Fibroblast of lung (primary cell): ENCODE measurements around the gene RANBP1. TPM values are rescaled to one million over a fixed set of nuclear protein-coding genes. Genes with fewer than 3 reads are reported as not detected.

Source experiments
- DNase-seq, 2 donors: peaks; one replicate each; pipeline versions ENCODE4 v3.0.0 to v3.0.0-alpha.2; 2010; ENCODE audit warnings: low read depth in 2 of 2
- H2AFZ ChIP-seq: 2 replicates; pipeline ENCODE4 v1.5.1; 2012; ENCODE audit warnings: low read length, control low read depth, inconsistent platforms
- H3K27ac ChIP-seq: 2 replicates; pipeline ENCODE4 v1.5.1; 2011; ENCODE audit warnings: low read length, control low read depth; ENCODE audit not compliant: insufficient read depth
- H3K27me3 ChIP-seq: 2 replicates; pipeline ENCODE4 v1.5.1; 2011; ENCODE audit warnings: mild to moderate bottlenecking, low read length; ENCODE audit not compliant: control insufficient read depth, insufficient read depth
- H3K36me3 ChIP-seq: 2 replicates; pipeline ENCODE4 v1.5.1; 2011; ENCODE audit warnings: low read length; ENCODE audit not compliant: control insufficient read depth, insufficient read depth
- H3K4me1 ChIP-seq: 2 replicates; pipeline ENCODE4 v1.5.1; 2011; ENCODE audit warnings: low read length; ENCODE audit not compliant: control insufficient read depth, insufficient read depth; ENCODE audit errors: extremely low read depth
- H3K4me2 ChIP-seq: 2 replicates; pipeline ENCODE4 v1.5.1; 2011; ENCODE audit warnings: low read length, control low read depth; ENCODE audit not compliant: insufficient read depth; ENCODE audit errors: extremely low read depth
- H3K4me3 ChIP-seq, 4 experiments: fragments of 200-600 bp in 1 of 4; sonication (generic) in 1 of 4; replicated peaks in 1 of 4; 2 replicates each; pipeline ENCODE4 v1.5.1; 2011 to 2016; ENCODE audit warnings: low read length in 4 of 4, low read depth in 3 of 4, mild to moderate bottlenecking in 3 of 4, control low read depth in 2 of 4, inconsistent platforms in 1 of 4, mixed read lengths in 1 of 4; ENCODE audit not compliant: insufficient read depth in 1 of 4; ENCODE audit errors: control extremely low read depth in 1 of 4
- H3K79me2 ChIP-seq: 2 replicates; pipeline ENCODE4 v1.5.1; 2012; ENCODE audit warnings: mild to moderate bottlenecking, low read length, inconsistent platforms; ENCODE audit not compliant: control insufficient read depth, insufficient read depth
- H3K9ac ChIP-seq: 2 replicates; pipeline ENCODE4 v1.5.1; 2011; ENCODE audit warnings: mild to moderate bottlenecking, low read length, control low read depth; ENCODE audit not compliant: insufficient read depth
- H3K9me3 ChIP-seq: 2 replicates; pipeline ENCODE4 v1.5.1; 2012; ENCODE audit warnings: low read depth, low read length; ENCODE audit not compliant: control insufficient read depth, insufficient read depth
- H4K20me1 ChIP-seq: 2 replicates; pipeline ENCODE4 v1.5.1; 2011; ENCODE audit warnings: low read length; ENCODE audit not compliant: control insufficient read depth, insufficient read depth; ENCODE audit errors: extremely low read depth
- CTCF ChIP-seq, 2 donors: IDR thresholded peaks in 1 of 2; conservative IDR thresholded peaks in 1 of 2; 1 replicate in 1 of 2; 2 replicates in 1 of 2; pipeline ENCODE4 v1.5.1; 2011 to 2012; ENCODE audit warnings: low read length in 2 of 2, control low read depth in 1 of 2, inconsistent platforms in 1 of 2, low read depth in 1 of 2, mild to moderate bottlenecking in 1 of 2
- EZH2 ChIP-seq: IDR thresholded peaks from 2 replicates; pipeline ENCODE4 v1.5.1; 2012; ENCODE audit warnings: low read length, control low read depth, mild to moderate bottlenecking; ENCODE audit errors: missing control alignments
- polyA plus RNA-seq, 2 donors: library from polyadenylated mRNA; depleted of rRNA in 1 of 2; stranded (reverse) in 1 of 2; unstranded in 1 of 2; fragments of >200 nt; gene quantifications; 2 replicates each; pipeline ENCODE4 v1.2.1, GENCODE V29; 2011 to 2012; ENCODE audit warnings: missing spikeins in 1 of 2
- total RNA-seq: library from RNA; depleted of rRNA; stranded (reverse); fragments of >200 nt; gene quantifications from 2 replicates; pipeline ENCODE4 v1.2.1, GENCODE V29; 2014

The RANBP1 gene
- total and polyA plus RNA-seq, 2 donors (not counting 1 experiment from before 2014, with no cell fraction given) = 88.5 to 178 TPM

- H3K27ac ChIP-seq = no peak overlapping the region
- TF ChIP-seq EZH2 (no peak), CTCF (conservative IDR thresholded peaks at IDR 0.05 in 1 of 2, IDR thresholded peaks at IDR 0.05 in 1 of 2; ENCODE audit: low read depth in 1 of 2, low read length in 2 of 2) (no peak)
Measured at GRCh38 chr22:20173246-20173645, 57.3 kb downstream of the RANBP1 start.

GRCh38 chr22:20173772-20174171 lies 57.9 kb downstream of the RANBP1 start:
- H3K4me3 ChIP-seq = no peak overlapping the region
- no peak for DNase-seq
- H3K4me2 ChIP-seq = no peak overlapping the region
- no peaks in the 10 kb centered on the region for H3K36me3 ChIP-seq
- no peak overlapping the region for H2AFZ ChIP-seq
- no peaks in the 10 kb centered on the region for H3K9me3 ChIP-seq
- no peak overlapping the region for H3K27ac ChIP-seq
- no peaks in the 10 kb centered on the region for H4K20me1 ChIP-seq
- TF ChIP-seq EZH2 (no peak), CTCF (conservative IDR thresholded peaks at IDR 0.05 in 1 of 2, IDR thresholded peaks at IDR 0.05 in 1 of 2; ENCODE audit: low read depth in 1 of 2, low read length in 2 of 2) (no peak)
- H3K79me2 ChIP-seq = no peaks in the 10 kb centered on the region
- H3K9ac ChIP-seq = no peak overlapping the region
- no peaks in the 10 kb centered on the region for H3K4me1 ChIP-seq
- no peaks in the 10 kb centered on the region for H3K27me3 ChIP-seq

More at GRCh38 chr22:20173246-20173645, 57.3 kb downstream of the RANBP1 start:
- H3K27me3 ChIP-seq = no peaks in the 10 kb centered on the region
- no peaks in the 10 kb centered on the region for H3K9me3 ChIP-seq
- DNase-seq = no peak
- no peaks in the 10 kb centered on the region for H3K79me2 ChIP-seq
- no peak overlapping the region for H3K9ac ChIP-seq
- no peak overlapping the region for H3K4me2 ChIP-seq
- H3K36me3 ChIP-seq = no peaks in the 10 kb centered on the region
- H3K4me1 ChIP-seq = no peaks in the 10 kb centered on the region
- no peak overlapping the region for H2AFZ ChIP-seq
- no peak overlapping the region for H3K4me3 ChIP-seq
- H4K20me1 ChIP-seq = no peaks in the 10 kb centered on the region

GRCh38 chr22:20174785-20175596 lies 59.1 kb downstream of the RANBP1 start:
- H4K20me1 ChIP-seq = no peaks in the 10 kb centered on the region
- no peak overlapping the region for H3K4me3 ChIP-seq
- TF ChIP-seq EZH2 (no peak), CTCF (conservative IDR thresholded peaks at IDR 0.05 in 1 of 2, IDR thresholded peaks at IDR 0.05 in 1 of 2; ENCODE audit: low read depth in 1 of 2, low read length in 2 of 2) (peak; percentile 15 to 33)
- H3K9me3 ChIP-seq = no peaks in the 10 kb centered on the region
- H3K36me3 ChIP-seq = no peaks in the 10 kb centered on the region
- no peak overlapping the region for H2AFZ ChIP-seq
- no peaks in the 10 kb centered on the region for H3K79me2 ChIP-seq
- H3K4me1 ChIP-seq = no peaks in the 10 kb centered on the region
- DNase-seq = peak in 1 of 2 donors; percentile 15
- no peak overlapping the region for H3K27ac ChIP-seq
- H3K27me3 ChIP-seq = no peaks in the 10 kb centered on the region
- H3K9ac ChIP-seq = no peak overlapping the region
- no peak overlapping the region for H3K4me2 ChIP-seq
